Measurements from ENCODE around the gene LTBR. TPM values are rescaled to one million over a fixed set of nuclear protein-coding genes. Genes with fewer than 3 reads are reported as not detected.

Gene LTBR
- total RNA-seq, 1 donor from 2014 or later, result not detected

GRCh38 chr12:6364044-6364374, 20.0 kb upstream of the LTBR start:
- Histone ChIP-seq H3K4me2 (peak overlapping the region; percentile 77), H3K27ac (no peak overlapping the region)

GRCh38 chr12:6367065-6367968, 16.6 kb upstream of the LTBR start:
- H3K36me3 Mint-ChIP-seq, result no peaks in the 10 kb centered on the region

More at GRCh38 chr12:6364044-6364374, 20.0 kb upstream of the LTBR start:
- Histone ChIP-seq H3K4me1 (no peaks in the 10 kb centered on the region), H4K20me1 (ENCODE audit: low read depth) (no peaks in the 10 kb centered on the region), H3K79me2 (ENCODE audit: low read depth) (peaks cover 9% of the 10 kb centered on the region), H3F3A (ENCODE audit: low read depth) (peaks cover 10% of the 10 kb centered on the region), H3K36me3 (no peaks in the 10 kb centered on the region), H3K9me3 (ENCODE audit: low read depth) (no peaks in the 10 kb centered on the region), H2AFZ (replicated peaks) (no peak overlapping the region), H3K4me3 (peak overlapping the region; percentile 63), H3K9ac (no peak overlapping the region), H3K27me3 (no peaks in the 10 kb centered on the region)
- Mint-ChIP-seq H3K4me1 (peaks cover 13% of the 10 kb centered on the region), H3K4me3 (peak overlapping the region; percentile 18), H3K27ac (no peak overlapping the region), H3K36me3 (no peaks in the 10 kb centered on the region), H3K27me3 (ENCODE audit: insufficient read depth, low read depth) (peaks cover 18% of the 10 kb centered on the region), H3K9me3 (no peaks in the 10 kb centered on the region)
- no peak for TF ChIP-seq EZH2 (IDR thresholded peaks at IDR 0.05)
- no peak for TF ChIP-seq CTCF (IDR thresholded peaks at IDR 0.05)
- TF ChIP-seq EZH2phosphoT487 (IDR thresholded peaks at IDR 0.05), result no peak
- no peak for DNase-seq (ENCODE audit: low spot score)

GRCh38 chr12:6367969-6368892, 15.7 kb upstream of the LTBR start:
- H3K36me3 Mint-ChIP-seq, result no peaks in the 10 kb centered on the region
- no peak overlapping the region for H2AFZ ChIP-seq (replicated peaks)

More at GRCh38 chr12:6367065-6367968, 16.6 kb upstream of the LTBR start:
- no peak for TF ChIP-seq EZH2 (IDR thresholded peaks at IDR 0.05)
- no peak for TF ChIP-seq EZH2phosphoT487 (IDR thresholded peaks at IDR 0.05)
- peak; percentile 22 for TF ChIP-seq CTCF (IDR thresholded peaks at IDR 0.05)
- DNase-seq (ENCODE audit: low spot score), result no peak
- Histone ChIP-seq H4K20me1 (ENCODE audit: low read depth) (no peaks in the 10 kb centered on the region), H3F3A (ENCODE audit: low read depth) (peaks cover 30% of the 10 kb centered on the region), H3K27ac (no peak overlapping the region), H3K79me2 (ENCODE audit: low read depth) (peaks cover 15% of the 10 kb centered on the region), H3K4me2 (no peak overlapping the region), H3K36me3 (no peaks in the 10 kb centered on the region), H2AFZ (replicated peaks) (no peak overlapping the region), H3K27me3 (no peaks in the 10 kb centered on the region), H3K4me1 (peaks cover 21% of the 10 kb centered on the region), H3K9ac (no peak overlapping the region), H3K4me3 (no peak overlapping the region), H3K9me3 (ENCODE audit: low read depth) (no peaks in the 10 kb centered on the region)
- H3K9me3 Mint-ChIP-seq, result no peaks in the 10 kb centered on the region
- H3K27me3 Mint-ChIP-seq (ENCODE audit: insufficient read depth, low read depth), result peaks cover 14% of the 10 kb centered on the region
- no peak overlapping the region for H3K4me3 Mint-ChIP-seq
- peaks cover 26% of the 10 kb centered on the region for H3K4me1 Mint-ChIP-seq
- H3K27ac Mint-ChIP-seq, result no peak overlapping the region

More at GRCh38 chr12:6367969-6368892, 15.7 kb upstream of the LTBR start:
- Mint-ChIP-seq H3K27ac (no peak overlapping the region), H3K27me3 (ENCODE audit: insufficient read depth, low read depth) (peaks cover 15% of the 10 kb centered on the region), H3K4me1 (peaks cover 35% of the 10 kb centered on the region), H3K9me3 (no peaks in the 10 kb centered on the region), H3K4me3 (no peak overlapping the region)
- Histone ChIP-seq H3K4me2 (no peak overlapping the region), H3K4me1 (peaks cover 30% of the 10 kb centered on the region), H3K9me3 (ENCODE audit: low read depth) (no peaks in the 10 kb centered on the region), H4K20me1 (ENCODE audit: low read depth) (no peaks in the 10 kb centered on the region), H3K27me3 (no peaks in the 10 kb centered on the region), H3K9ac (no peak overlapping the region), H3K27ac (no peak overlapping the region), H3K79me2 (ENCODE audit: low read depth) (peaks cover 15% of the 10 kb centered on the region), H3K36me3 (no peaks in the 10 kb centered on the region), H3K4me3 (no peak overlapping the region), H3F3A (ENCODE audit: low read depth) (peaks cover 38% of the 10 kb centered on the region)
- TF ChIP-seq CTCF (IDR thresholded peaks at IDR 0.05) (no peak), EZH2 (IDR thresholded peaks at IDR 0.05) (no peak), EZH2phosphoT487 (IDR thresholded peaks at IDR 0.05) (no peak)
- DNase-seq (ENCODE audit: low spot score), result no peak

All from neural progenitor cell (in vitro differentiated cells).